GM23338 (cell line): ENCODE data around the gene KBTBD4. TPM values are rescaled to one million over a fixed set of nuclear protein-coding genes. Genes with fewer than 3 reads are reported as not detected.

Experiments used
- ATAC-seq: fragments of 200-7000 bp; cut with Tn5 transposase; 3 replicates; pipeline ENCODE4 v1.9.1; 2020
- DNase-seq: peaks from one replicate; pipeline ENCODE4 v3.0.0-alpha.2; 2015; ENCODE audit warnings: low spot score
- H2AFZ ChIP-seq: fragments of 200-600 bp; sonication (generic); 2 replicates; pipeline ENCODE4 v1.8.0; 2016; ENCODE audit warnings: antibody characterized with exemption, mild to moderate bottlenecking, moderate library complexity
- H3F3A ChIP-seq: fragments of 200-600 bp; sonication (generic); replicated peaks from 2 replicates; pipeline ENCODE4 v1.8.0; 2017; ENCODE audit warnings: antibody characterized with exemption, mixed run types, low read depth
- H3K27ac ChIP-seq: fragments of 200-600 bp; sonication (generic); 2 replicates; pipeline ENCODE4 v1.6.1; 2016; ENCODE audit warnings: low read depth
- H3K27me3 ChIP-seq: fragments of 200-600 bp; sonication (generic); 2 replicates; pipeline ENCODE4 v1.8.0; 2016; ENCODE audit warnings: mild to moderate bottlenecking, mixed run types, moderate library complexity; ENCODE audit not compliant: insufficient read depth
- H3K36me3 ChIP-seq: fragments of 200-600 bp; sonication (generic); 2 replicates; pipeline ENCODE4 v1.8.0; 2016; ENCODE audit warnings: mild to moderate bottlenecking; ENCODE audit not compliant: insufficient read depth
- H3K4me1 ChIP-seq: fragments of 200-600 bp; sonication (generic); 2 replicates; pipeline ENCODE4 v1.8.0; 2016; ENCODE audit warnings: mild to moderate bottlenecking, moderate library complexity; ENCODE audit not compliant: insufficient read depth
- H3K4me2 ChIP-seq: fragments of 200-600 bp; sonication (generic); 2 replicates; pipeline ENCODE4 v1.7.1; 2017; ENCODE audit warnings: mixed run types
- H3K4me3 ChIP-seq: fragments of 200-600 bp; sonication (generic); 2 replicates; pipeline ENCODE4 v1.6.1; 2016; ENCODE audit warnings: mixed run types
- H3K79me2 ChIP-seq: fragments of 200-600 bp; sonication (generic); replicated peaks from 2 replicates; pipeline ENCODE4 v1.8.0; 2017; ENCODE audit warnings: mild to moderate bottlenecking; ENCODE audit not compliant: insufficient read depth
- H3K9me2 ChIP-seq: fragments of 200-600 bp; sonication (generic); 2 replicates; pipeline ENCODE4 v1.8.0; 2017; ENCODE audit not compliant: insufficient read depth
- H4K20me1 ChIP-seq: fragments of 200-600 bp; sonication (generic); replicated peaks from 2 replicates; pipeline ENCODE4 v1.8.0; 2017; ENCODE audit warnings: mild to moderate bottlenecking; ENCODE audit not compliant: insufficient read depth
- H3K27ac Mint-ChIP-seq: 2 replicates; pipeline ENCODE4 v1.8.0; 2020; ENCODE audit warnings: inconsistent platforms, mild to moderate bottlenecking, moderate library complexity, mixed read lengths
- H3K27me3 Mint-ChIP-seq: 3 replicates; pipeline ENCODE4 v1.8.0; 2022; ENCODE audit warnings: low read depth, mild to moderate bottlenecking, moderate library complexity, mixed read lengths, inconsistent platforms; ENCODE audit not compliant: insufficient read depth, poor library complexity
- H3K36me3 Mint-ChIP-seq: 3 replicates; pipeline ENCODE4 v1.8.0; 2021; ENCODE audit warnings: low read depth, mild to moderate bottlenecking, inconsistent platforms, moderate library complexity, mixed read lengths
- H3K4me1 Mint-ChIP-seq: 3 replicates; pipeline ENCODE4 v1.8.0; 2020; ENCODE audit warnings: mild to moderate bottlenecking, inconsistent platforms, mixed read lengths
- H3K4me3 Mint-ChIP-seq: 3 replicates; pipeline ENCODE4 v1.8.0; 2021; ENCODE audit warnings: moderate library complexity, mild to moderate bottlenecking, inconsistent platforms, mixed read lengths
- H3K9me3 Mint-ChIP-seq: 3 replicates; pipeline ENCODE4 v1.8.0; 2020; ENCODE audit warnings: moderate library complexity, mild to moderate bottlenecking, inconsistent platforms, mixed read lengths
- CREB1 ChIP-seq: fragments of 250-450 bp; sonication (Bioruptor Pico); IDR thresholded peaks from 2 replicates; pipeline ENCODE4 v1.5.0; 2020; ENCODE audit warnings: low read depth, mild to moderate bottlenecking, moderate library complexity
- CTCF ChIP-seq, 2 experiments: fragments of 200-600 bp in 1 of 2; sonication (generic) in 1 of 2; conservative IDR thresholded peaks; 2 replicates each; pipeline versions ENCODE4 v1.5.1 to v1.6.1; 2016 to 2017; ENCODE audit warnings: antibody characterized with exemption in 2 of 2, low read depth in 2 of 2, mild to moderate bottlenecking in 2 of 2, moderate library complexity in 1 of 2
- JUNB ChIP-seq: IDR thresholded peaks from one replicate; pipeline ENCODE4 v1.6.1; 2016; ENCODE audit warnings: antibody characterized with exemption; ENCODE audit not compliant: unreplicated experiment
- POLR2AphosphoS5 ChIP-seq: IDR thresholded peaks from 2 replicates; pipeline ENCODE4 v1.6.1; 2016; ENCODE audit warnings: antibody characterized with exemption, low read depth
- ZNF331 ChIP-seq: fragments of 250-450 bp; sonication (Bioruptor Pico); IDR thresholded peaks from 2 replicates; pipeline ENCODE4 v1.5.0; 2020; ENCODE audit warnings: low read depth, mild to moderate bottlenecking, moderate library complexity
- ZNF462 ChIP-seq: fragments of 250-450 bp; sonication (Bioruptor Pico); IDR thresholded peaks from 2 replicates; pipeline ENCODE4 v1.5.0; 2020; ENCODE audit warnings: mild to moderate bottlenecking, moderate library complexity
- polyA plus RNA-seq: library from polyadenylated mRNA; unstranded; fragments of >200 nt; fragmentation: Nextera tagmentation; extraction: Ambion mirVana; gene quantifications from 2 replicates; pipeline ENCODE4 v1.2.1, GENCODE V29; 2016
- total RNA-seq: library from RNA; depleted of rRNA; stranded (reverse); fragments of >200 nt; shearing (Covaris generic); gene quantifications from 2 replicates; pipeline ENCODE4 v1.2.3, GENCODE V29; 2014
- TF ChIP-seq, protein P1 (sequence below): IDR thresholded peaks from one replicate; pipeline ENCODE4 v1.6.1; 2018; ENCODE audit warnings: antibody characterized with exemption; ENCODE audit not compliant: unreplicated experiment

The KBTBD4 gene
- total and polyA plus RNA-seq, 2 experiments from 2014 or later, result 5.8 to 16.6 TPM

DNA sequence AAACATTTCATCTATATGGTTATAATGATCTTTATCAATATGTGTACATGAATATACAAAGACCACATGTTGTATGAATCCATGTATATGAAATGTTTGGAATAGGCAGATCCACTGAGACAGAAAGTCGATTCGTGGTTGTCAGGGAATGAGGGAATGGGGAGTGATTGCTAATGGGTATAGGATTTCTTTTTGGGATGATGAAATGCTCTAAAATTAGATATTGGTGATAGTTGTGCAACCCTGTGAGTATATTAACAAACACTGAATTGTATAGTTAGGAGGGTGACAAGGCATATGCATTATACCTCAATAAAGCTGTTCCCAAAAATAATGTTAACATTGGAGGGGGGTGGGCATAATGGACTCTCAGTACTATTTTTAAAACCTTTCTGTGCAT, 18.3 kb downstream of the KBTBD4 start:
- no peak overlapping the region for H3K4me3 ChIP-seq
- no peak overlapping the region for H3K27ac ChIP-seq
- no peaks in the 10 kb centered on the region for H3F3A ChIP-seq
- Mint-ChIP-seq H3K4me1 (peaks cover 3% of the 10 kb centered on the region; the same call in 2 of the 3 replicates), H3K27ac (no peak overlapping the region), H3K36me3 (no peaks in the 10 kb centered on the region), H3K4me3 (no peak overlapping the region), H3K27me3 (peaks cover 7% of the 10 kb centered on the region), H3K9me3 (no peaks in the 10 kb centered on the region)
- H3K4me1 ChIP-seq, result peaks cover 6% of the 10 kb centered on the region; the same call in 1 of the 2 replicates
- no peaks in the 10 kb centered on the region for H4K20me1 ChIP-seq
- H2AFZ ChIP-seq, result no peak overlapping the region
- H3K36me3 ChIP-seq, result no peaks in the 10 kb centered on the region
- no peaks in the 10 kb centered on the region for H3K9me2 ChIP-seq
- TF ChIP-seq POLR2AphosphoS5, result no peak
- TF ChIP-seq, protein P1, sequence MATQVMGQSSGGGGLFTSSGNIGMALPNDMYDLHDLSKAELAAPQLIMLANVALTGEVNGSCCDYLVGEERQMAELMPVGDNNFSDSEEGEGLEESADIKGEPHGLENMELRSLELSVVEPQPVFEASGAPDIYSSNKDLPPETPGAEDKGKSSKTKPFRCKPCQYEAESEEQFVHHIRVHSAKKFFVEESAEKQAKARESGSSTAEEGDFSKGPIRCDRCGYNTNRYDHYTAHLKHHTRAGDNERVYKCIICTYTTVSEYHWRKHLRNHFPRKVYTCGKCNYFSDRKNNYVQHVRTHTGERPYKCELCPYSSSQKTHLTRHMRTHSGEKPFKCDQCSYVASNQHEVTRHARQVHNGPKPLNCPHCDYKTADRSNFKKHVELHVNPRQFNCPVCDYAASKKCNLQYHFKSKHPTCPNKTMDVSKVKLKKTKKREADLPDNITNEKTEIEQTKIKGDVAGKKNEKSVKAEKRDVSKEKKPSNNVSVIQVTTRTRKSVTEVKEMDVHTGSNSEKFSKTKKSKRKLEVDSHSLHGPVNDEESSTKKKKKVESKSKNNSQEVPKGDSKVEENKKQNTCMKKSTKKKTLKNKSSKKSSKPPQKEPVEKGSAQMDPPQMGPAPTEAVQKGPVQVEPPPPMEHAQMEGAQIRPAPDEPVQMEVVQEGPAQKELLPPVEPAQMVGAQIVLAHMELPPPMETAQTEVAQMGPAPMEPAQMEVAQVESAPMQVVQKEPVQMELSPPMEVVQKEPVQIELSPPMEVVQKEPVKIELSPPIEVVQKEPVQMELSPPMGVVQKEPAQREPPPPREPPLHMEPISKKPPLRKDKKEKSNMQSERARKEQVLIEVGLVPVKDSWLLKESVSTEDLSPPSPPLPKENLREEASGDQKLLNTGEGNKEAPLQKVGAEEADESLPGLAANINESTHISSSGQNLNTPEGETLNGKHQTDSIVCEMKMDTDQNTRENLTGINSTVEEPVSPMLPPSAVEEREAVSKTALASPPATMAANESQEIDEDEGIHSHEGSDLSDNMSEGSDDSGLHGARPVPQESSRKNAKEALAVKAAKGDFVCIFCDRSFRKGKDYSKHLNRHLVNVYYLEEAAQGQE, result no peak
- TF ChIP-seq ZNF331 (CRISPR knock-in tag), result no peak
- no peak for TF ChIP-seq ZNF462 (CRISPR knock-in tag)
- TF ChIP-seq CREB1, result no peak
- TF ChIP-seq JUNB, result no peak
- no peak for TF ChIP-seq CTCF (conservative IDR thresholded peaks at IDR 0.05; ENCODE audit: low read depth in 2 of 2)
- no peak for ATAC-seq
- no peaks in the 10 kb centered on the region for H3K27me3 ChIP-seq
- no peak for DNase-seq
- H3K79me2 ChIP-seq, result no peaks in the 10 kb centered on the region
- no peak overlapping the region for H3K4me2 ChIP-seq
